ENCODE measurements around the gene NR1H4. TPM values are rescaled to one million over a fixed set of nuclear protein-coding genes. Genes with fewer than 3 reads are reported as not detected.
A peak's percentile ranks its signal among the peaks of the same experiment; 100 is the strongest.

NR1H4 gene
- total and polyA plus RNA-seq, 2 donors from 2014 or later = 42.2 to 62.6 TPM

DNA sequence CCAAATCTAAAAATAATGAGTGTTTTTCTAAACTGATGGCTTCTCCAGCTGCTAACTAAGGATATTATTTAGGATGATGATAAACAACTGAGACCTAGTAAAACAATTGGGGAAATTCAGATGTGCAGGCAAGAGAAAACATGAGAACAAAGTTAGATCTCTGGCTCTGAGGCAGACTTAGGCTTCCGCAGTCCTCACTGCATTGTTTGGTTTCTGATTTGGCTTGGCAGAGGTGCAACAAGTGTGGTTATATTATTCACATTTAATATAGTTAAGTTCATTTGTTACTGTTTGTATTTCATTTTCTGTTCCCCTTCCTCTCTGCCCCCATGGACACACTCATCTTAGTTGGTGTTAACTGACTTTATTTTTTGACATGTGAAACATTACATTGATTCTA lies 30.2 kb upstream of the NR1H4 start:
- no peak overlapping the region for H3K4me3 ChIP-seq (ENCODE audit: low read length in 3 of 3)
- no peaks in the 10 kb centered on the region for H3K4me1 ChIP-seq (ENCODE audit: control insufficient read depth in 2 of 3, insufficient read depth in 2 of 3, low read depth in 1 of 3, low read length in 3 of 3)
- H3K9me3 ChIP-seq (ENCODE audit: control insufficient read depth in 2 of 3, insufficient read depth in 1 of 3, low read length in 3 of 3) = no peaks in the 10 kb centered on the region
- no peaks in the 10 kb centered on the region for H3K36me3 ChIP-seq (ENCODE audit: control insufficient read depth in 2 of 3, insufficient read depth in 3 of 3, low read length in 3 of 3)
- FAIRE-seq (no peak), DNase-seq (no peak)
- H3K9ac ChIP-seq (ENCODE audit: low read length in 3 of 3) = no peak overlapping the region
- H3K27ac ChIP-seq (ENCODE audit: low read depth in 2 of 2, low read length in 2 of 2) = no peak overlapping the region
- H3K27me3 ChIP-seq (ENCODE audit: control insufficient read depth, insufficient read depth, low read length) = no peaks in the 10 kb centered on the region
- TF ChIP-seq, protein P1, sequence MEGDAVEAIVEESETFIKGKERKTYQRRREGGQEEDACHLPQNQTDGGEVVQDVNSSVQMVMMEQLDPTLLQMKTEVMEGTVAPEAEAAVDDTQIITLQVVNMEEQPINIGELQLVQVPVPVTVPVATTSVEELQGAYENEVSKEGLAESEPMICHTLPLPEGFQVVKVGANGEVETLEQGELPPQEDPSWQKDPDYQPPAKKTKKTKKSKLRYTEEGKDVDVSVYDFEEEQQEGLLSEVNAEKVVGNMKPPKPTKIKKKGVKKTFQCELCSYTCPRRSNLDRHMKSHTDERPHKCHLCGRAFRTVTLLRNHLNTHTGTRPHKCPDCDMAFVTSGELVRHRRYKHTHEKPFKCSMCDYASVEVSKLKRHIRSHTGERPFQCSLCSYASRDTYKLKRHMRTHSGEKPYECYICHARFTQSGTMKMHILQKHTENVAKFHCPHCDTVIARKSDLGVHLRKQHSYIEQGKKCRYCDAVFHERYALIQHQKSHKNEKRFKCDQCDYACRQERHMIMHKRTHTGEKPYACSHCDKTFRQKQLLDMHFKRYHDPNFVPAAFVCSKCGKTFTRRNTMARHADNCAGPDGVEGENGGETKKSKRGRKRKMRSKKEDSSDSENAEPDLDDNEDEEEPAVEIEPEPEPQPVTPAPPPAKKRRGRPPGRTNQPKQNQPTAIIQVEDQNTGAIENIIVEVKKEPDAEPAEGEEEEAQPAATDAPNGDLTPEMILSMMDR (IDR thresholded peaks at IDR 0.05; ENCODE audit: borderline replicate concordance, extremely low read depth, insufficient read depth) = no peak
- intact Hi-C loops (cut with DNase I) = no loop called here

DNA sequence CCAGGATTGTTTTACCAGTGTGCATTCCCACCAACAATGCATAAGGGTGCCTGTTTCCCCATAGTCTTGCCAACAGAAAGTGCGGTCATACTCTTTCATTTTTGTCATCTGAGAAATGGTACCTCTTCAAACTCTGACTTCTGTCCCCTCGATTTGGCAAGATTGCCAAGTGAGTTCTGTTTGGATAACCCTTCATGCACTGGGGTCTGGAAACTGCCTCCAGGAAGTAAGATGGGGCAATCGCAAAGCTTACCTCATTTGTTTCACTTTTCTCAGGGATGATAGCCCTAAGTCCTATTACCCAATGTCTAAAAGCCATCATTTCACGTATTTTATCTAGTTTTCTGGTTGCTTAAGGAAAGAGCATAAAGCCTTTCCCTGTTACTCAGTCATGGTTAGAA lies 28.6 kb upstream of the NR1H4 start:
- Histone ChIP-seq H3K36me3 (ENCODE audit: control insufficient read depth in 2 of 3, insufficient read depth in 3 of 3, low read length in 3 of 3) (no peaks in the 10 kb centered on the region), H3K27ac (ENCODE audit: low read depth in 2 of 2, low read length in 2 of 2) (no peak overlapping the region), H3K4me1 (ENCODE audit: control insufficient read depth in 2 of 3, insufficient read depth in 2 of 3, low read depth in 1 of 3, low read length in 3 of 3) (no peaks in the 10 kb centered on the region), H3K9ac (ENCODE audit: low read length in 3 of 3) (no peak overlapping the region), H3K27me3 (ENCODE audit: control insufficient read depth, insufficient read depth, low read length) (no peaks in the 10 kb centered on the region), H3K4me3 (ENCODE audit: low read length in 3 of 3) (no peak overlapping the region), H3K9me3 (ENCODE audit: control insufficient read depth in 2 of 3, insufficient read depth in 1 of 3, low read length in 3 of 3) (no peaks in the 10 kb centered on the region)
- TF ChIP-seq, protein P1 (IDR thresholded peaks at IDR 0.05; ENCODE audit: borderline replicate concordance, extremely low read depth, insufficient read depth) = no peak
- no peak for DNase-seq
- intact Hi-C loops (cut with DNase I) = no loop called here
- FAIRE-seq = no peak

DNA sequence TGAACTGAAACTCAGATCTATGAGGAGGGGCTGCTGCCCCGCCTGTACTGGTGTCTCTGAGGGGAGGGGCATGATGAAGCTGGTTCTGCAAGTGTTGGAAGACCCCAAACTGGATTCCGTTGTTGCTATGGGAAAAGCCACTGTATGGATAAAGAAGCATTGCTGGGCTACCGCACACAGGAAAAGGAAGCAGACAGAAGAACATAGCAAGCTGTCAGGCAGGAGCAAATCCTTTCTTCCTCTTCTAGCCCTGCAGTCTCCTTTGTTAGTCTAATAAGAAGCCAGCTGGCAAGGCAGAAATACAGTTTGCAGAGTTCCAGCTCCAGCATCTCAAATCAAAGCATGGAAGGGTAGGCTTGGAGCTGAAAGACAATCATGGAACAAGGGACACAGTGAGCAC lies 26.3 kb upstream of the NR1H4 start:
- intact Hi-C loops (cut with DNase I) = no loop called here
- Histone ChIP-seq H3K4me3 (ENCODE audit: low read length in 3 of 3) (no peak overlapping the region), H3K27ac (ENCODE audit: low read depth in 2 of 2, low read length in 2 of 2) (no peak overlapping the region), H3K9me3 (ENCODE audit: control insufficient read depth in 2 of 3, insufficient read depth in 1 of 3, low read length in 3 of 3) (no peaks in the 10 kb centered on the region), H3K27me3 (ENCODE audit: control insufficient read depth, insufficient read depth, low read length) (no peaks in the 10 kb centered on the region), H3K4me1 (ENCODE audit: control insufficient read depth in 2 of 3, insufficient read depth in 2 of 3, low read depth in 1 of 3, low read length in 3 of 3) (no peaks in the 10 kb centered on the region), H3K9ac (ENCODE audit: low read length in 3 of 3) (no peak overlapping the region), H3K36me3 (ENCODE audit: control insufficient read depth in 2 of 3, insufficient read depth in 3 of 3, low read length in 3 of 3) (no peaks in the 10 kb centered on the region)
- DNase-seq (peak in 1 of 5 donors; percentile 1), FAIRE-seq (no peak)
- TF ChIP-seq, protein P1 (IDR thresholded peaks at IDR 0.05; ENCODE audit: borderline replicate concordance, extremely low read depth, insufficient read depth) = no peak

DNA sequence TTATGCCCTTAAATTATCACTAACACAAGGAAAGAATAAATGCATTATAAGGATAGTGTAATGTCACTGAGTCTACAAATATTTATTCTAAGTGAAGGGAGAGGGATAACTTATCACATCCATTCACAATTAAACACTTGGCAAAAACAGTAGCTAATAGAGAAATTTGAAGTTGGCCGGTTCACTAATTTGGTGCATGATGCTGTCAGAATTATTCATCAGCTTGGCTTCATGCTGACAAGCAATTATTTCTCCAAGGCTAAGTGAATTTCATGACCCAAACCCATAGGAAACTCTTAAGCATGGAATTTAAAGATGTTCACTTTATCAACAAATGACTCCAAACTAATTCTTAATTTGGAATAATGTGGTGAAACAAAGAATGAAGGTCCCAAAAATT lies 25.0 kb upstream of the NR1H4 start:
- no peaks in the 10 kb centered on the region for H3K9me3 ChIP-seq (ENCODE audit: control insufficient read depth in 2 of 3, insufficient read depth in 1 of 3, low read length in 3 of 3)
- H3K27ac ChIP-seq (ENCODE audit: low read depth in 2 of 2, low read length in 2 of 2) = no peak overlapping the region
- FAIRE-seq (no peak), DNase-seq (no peak)
- H3K27me3 ChIP-seq (ENCODE audit: control insufficient read depth, insufficient read depth, low read length) = no peaks in the 10 kb centered on the region
- H3K4me3 ChIP-seq (ENCODE audit: low read length in 3 of 3) = no peak overlapping the region
- H3K4me1 ChIP-seq (ENCODE audit: control insufficient read depth in 2 of 3, insufficient read depth in 2 of 3, low read depth in 1 of 3, low read length in 3 of 3) = no peaks in the 10 kb centered on the region
- no peaks in the 10 kb centered on the region for H3K36me3 ChIP-seq (ENCODE audit: control insufficient read depth in 2 of 3, insufficient read depth in 3 of 3, low read length in 3 of 3)
- TF ChIP-seq, protein P1 (IDR thresholded peaks at IDR 0.05; ENCODE audit: borderline replicate concordance, extremely low read depth, insufficient read depth) = no peak
- intact Hi-C loops (cut with DNase I) = no loop called here
- H3K9ac ChIP-seq (ENCODE audit: low read length in 3 of 3) = no peak overlapping the region
